ENCODE results near the gene MAP2K5.

Gene MAP2K5

GRCh38 chr15:67829647-67830504 is 287.4 kb downstream of the MAP2K5 start:
- TF ChIP-seq CTCF (IDR thresholded peaks at IDR 0.05; ENCODE audit: control extremely low read depth, extremely low read depth, low read depth, missing control alignments): no peak
- ChIA-PET POLR2A (no interaction called here), CTCF (interaction anchor here (1.0 kb wide), 1 partner anchor 883 kb away, joined by 3 read pairs; no protein-coding TSS in a partner anchor)
- DNase-seq (ENCODE audit: extremely low spot score): no peak

GRCh38 chr15:67831363-67831762 is 288.9 kb downstream of the MAP2K5 start:
- POLR2A ChIA-PET: no interaction called here
- CTCF ChIA-PET: interaction anchor here (2.7 kb wide), 1 partner anchor 374 kb away, joined by 22 read pairs; no protein-coding TSS in a partner anchor
- TF ChIP-seq CTCF (IDR thresholded peaks at IDR 0.05; ENCODE audit: control extremely low read depth, extremely low read depth, low read depth, missing control alignments): no peak
- no peak for DNase-seq (ENCODE audit: extremely low spot score)

GRCh38 chr15:67832031-67832551 is 289.6 kb downstream of the MAP2K5 start:
- peak; percentile 27 for TF ChIP-seq CTCF (IDR thresholded peaks at IDR 0.05; ENCODE audit: control extremely low read depth, extremely low read depth, low read depth, missing control alignments)
- POLR2A ChIA-PET: no interaction called here
- no peak for DNase-seq (ENCODE audit: extremely low spot score)
- CTCF ChIA-PET: interaction anchor here (0.7 to 2.7 kb wide), 2 partner anchors 330 to 375 kb away, joined by 3 to 22 read pairs; no protein-coding TSS in a partner anchor

GRCh38 chr15:67832897-67833709 is 290.6 kb downstream of the MAP2K5 start:
- no peak for TF ChIP-seq CTCF (IDR thresholded peaks at IDR 0.05; ENCODE audit: control extremely low read depth, extremely low read depth, low read depth, missing control alignments)
- ChIA-PET POLR2A (no interaction called here), CTCF (interaction anchor here (2.7 kb wide), 1 partner anchor 376 kb away, joined by 22 read pairs; no protein-coding TSS in a partner anchor)
- DNase-seq (ENCODE audit: extremely low spot score): no peak

- POLR2A ChIA-PET: no interaction called here
- TF ChIP-seq CTCF (IDR thresholded peaks at IDR 0.05; ENCODE audit: control extremely low read depth, extremely low read depth, low read depth, missing control alignments): peak; percentile 76
- DNase-seq (ENCODE audit: extremely low spot score): peak; percentile 76
- CTCF ChIA-PET: interaction anchor here (0.8 kb wide), 1 partner anchor 342 kb away, joined by 3 read pairs; no protein-coding TSS in a partner anchor
Observed at GRCh38 chr15:67833710-67834511, 291.4 kb downstream of the MAP2K5 start.
